GM23248 (cell line): ENCODE results near the gene NUDT4. TPM values are rescaled to one million over a fixed set of nuclear protein-coding genes. Genes with fewer than 3 reads are reported as not detected.
"Not testable (repeated sequence)": the region's sequence is repeated elsewhere in the genome, so short reads cannot be mapped to it uniquely, and the experiment has no call there.

Experiments used
- DNase-seq: peaks from one replicate; pipeline ENCODE4 v3.0.0-alpha.2; 2015
- H2AFZ ChIP-seq: fragments of 200-600 bp; sonication (generic); 2 replicates; pipeline ENCODE4 v1.6.1; 2016; ENCODE audit warnings: antibody characterized with exemption
- H3F3A ChIP-seq: fragments of 200-600 bp; sonication (generic); 2 replicates; pipeline ENCODE4 v1.6.1; 2016; ENCODE audit warnings: mild to moderate bottlenecking, antibody characterized with exemption, mixed run types; ENCODE audit not compliant: insufficient read depth
- H3K27ac ChIP-seq: fragments of 200-600 bp; sonication (generic); 2 replicates; pipeline ENCODE4 v1.5.1; 2016; ENCODE audit warnings: mild to moderate bottlenecking
- H3K27me3 ChIP-seq: fragments of 200-600 bp; sonication (generic); replicated peaks from 2 replicates; pipeline ENCODE4 v1.6.1; 2016; ENCODE audit warnings: mild to moderate bottlenecking; ENCODE audit not compliant: insufficient read depth
- H3K36me3 ChIP-seq: fragments of 200-600 bp; sonication (generic); 2 replicates; pipeline ENCODE4 v1.6.1; 2016; ENCODE audit warnings: low read depth, mild to moderate bottlenecking
- H3K4me1 ChIP-seq: fragments of 200-600 bp; sonication (generic); 2 replicates; pipeline ENCODE4 v1.6.1; 2016; ENCODE audit warnings: mild to moderate bottlenecking; ENCODE audit not compliant: insufficient read depth
- H3K4me2 ChIP-seq: fragments of 200-600 bp; sonication (generic); one replicate; pipeline ENCODE4 v1.6.1; 2016; ENCODE audit warnings: mild to moderate bottlenecking; ENCODE audit not compliant: unreplicated experiment
- H3K4me3 ChIP-seq: fragments of 200-600 bp; sonication (generic); 2 replicates; pipeline ENCODE4 v1.5.1; 2016; ENCODE audit warnings: mild to moderate bottlenecking
- H3K79me2 ChIP-seq: fragments of 200-600 bp; sonication (generic); 2 replicates; pipeline ENCODE4 v1.6.1; 2016; ENCODE audit warnings: mild to moderate bottlenecking; ENCODE audit not compliant: insufficient read depth
- H3K9ac ChIP-seq: fragments of 200-600 bp; sonication (generic); 2 replicates; pipeline ENCODE4 v1.6.1; 2016; ENCODE audit warnings: mild to moderate bottlenecking
- H3K9me2 ChIP-seq: fragments of 200-600 bp; sonication (generic); 2 replicates; pipeline ENCODE4 v1.6.1; 2016; ENCODE audit warnings: mixed run types, mild to moderate bottlenecking, moderate library complexity; ENCODE audit not compliant: insufficient read depth
- H3K9me3 ChIP-seq: fragments of 200-600 bp; sonication (generic); one replicate; pipeline ENCODE4 v1.6.1; 2017; ENCODE audit warnings: low read depth
- H4K20me1 ChIP-seq: fragments of 200-600 bp; sonication (generic); 2 replicates; pipeline ENCODE4 v1.6.0; 2016; ENCODE audit not compliant: insufficient read depth
- EZH2 ChIP-seq: fragments of 200-600 bp; sonication (generic); IDR thresholded peaks from 2 replicates; pipeline ENCODE4 v1.6.1; 2018; ENCODE audit warnings: antibody characterized with exemption, mild to moderate bottlenecking; ENCODE audit not compliant: insufficient read depth, poor library complexity, severe bottlenecking
- EZH2phosphoT487 ChIP-seq: fragments of 200-600 bp; sonication (generic); IDR thresholded peaks from 2 replicates; pipeline ENCODE4 v1.6.1; 2018; ENCODE audit warnings: antibody characterized with exemption, moderate library complexity, mild to moderate bottlenecking, low read depth; ENCODE audit not compliant: insufficient read depth
- WGBS, 2 experiments: methylation state at CpG; one replicate each; pipeline ENCODE4 v1.1.6; 2015 to 2017; ENCODE audit warnings: low lambda C conversion rate in 2 of 2, low coverage in 1 of 2; ENCODE audit errors: missing lambda C conversion rate in 2 of 2; 5-methylcytosine and 5-hydroxymethylcytosine counted together
- in situ Hi-C: fragments of 300-500 bp; cut with MboI; formaldehyde crosslinking; loops from 2 replicates; pipeline ENCODE4 v1.15.0; 2020
- polyA plus RNA-seq: library from polyadenylated mRNA; unstranded; fragments of >200 nt; fragmentation: Nextera tagmentation; extraction: Ambion mirVana; gene quantifications from 2 replicates; pipeline ENCODE4 v1.2.1, GENCODE V29; 2016
- total RNA-seq: library from RNA; depleted of rRNA; stranded (reverse); fragments of >200 nt; shearing (Covaris generic); gene quantifications from 2 replicates; pipeline ENCODE4 v1.2.3, GENCODE V29; 2014

Gene NUDT4
- total and polyA plus RNA-seq, 2 experiments from 2014 or later, result 37.2 to 47.8 TPM

- Histone ChIP-seq H3K79me2 (peaks cover 38% of the 10 kb centered on the region), H3K4me3 (no peak overlapping the region), H3F3A (peaks cover 67% of the 10 kb centered on the region), H3K9me3 (no peaks in the 10 kb centered on the region), H3K4me2 (no peak overlapping the region), H3K9ac (no peak overlapping the region), H3K9me2 (no peaks in the 10 kb centered on the region), H3K27ac (no peak overlapping the region), H2AFZ (no peak overlapping the region), H4K20me1 (no peaks in the 10 kb centered on the region), H3K36me3 (peaks cover 20% of the 10 kb centered on the region; the same call in 1 of the 2 replicates), H3K27me3 (no peaks in the 10 kb centered on the region), H3K4me1 (peaks cover 22% of the 10 kb centered on the region)
- TF ChIP-seq EZH2phosphoT487 (no peak), EZH2 (no peak)
- 92 to 94% methylated on average over 6 of the region's 6 CpGs for WGBS, 2 experiments
- in situ Hi-C loops, result no loop called here
- no peak for DNase-seq
These were observed 27.5 kb downstream of the NUDT4 start for GRCh38 chr12:93404961-93405849.

GRCh38 chr12:93407054-93407962 is 29.6 kb downstream of the NUDT4 start:
- no peak overlapping the region for H3K9ac ChIP-seq
- no peaks in the 10 kb centered on the region for H3K27me3 ChIP-seq
- H3K27ac ChIP-seq, result no peak overlapping the region
- no peaks in the 10 kb centered on the region for H3K9me3 ChIP-seq
- H3K9me2 ChIP-seq, result no peaks in the 10 kb centered on the region
- peaks cover 24% of the 10 kb centered on the region; the same call in 1 of the 2 replicates for H3K36me3 ChIP-seq
- peaks cover 74% of the 10 kb centered on the region for H3F3A ChIP-seq
- H3K4me3 ChIP-seq, result no peak overlapping the region
- in situ Hi-C loops, result no loop called here
- no peak for DNase-seq
- H4K20me1 ChIP-seq, result no peaks in the 10 kb centered on the region
- 78 to 84% methylated on average over 6 of the region's 6 CpGs for WGBS, 2 experiments
- peaks cover 31% of the 10 kb centered on the region for H3K4me1 ChIP-seq
- no peak overlapping the region for H2AFZ ChIP-seq
- TF ChIP-seq EZH2phosphoT487 (no peak), EZH2 (no peak)
- H3K79me2 ChIP-seq, result peaks cover 59% of the 10 kb centered on the region
- no peak overlapping the region for H3K4me2 ChIP-seq

GRCh38 chr12:93407963-93408283 is 30.2 kb downstream of the NUDT4 start:
- TF ChIP-seq EZH2 (no peak), EZH2phosphoT487 (no peak)
- Histone ChIP-seq H3F3A (peaks cover 71% of the 10 kb centered on the region), H3K36me3 (peaks cover 22% of the 10 kb centered on the region; the same call in 1 of the 2 replicates), H2AFZ (no peak overlapping the region), H3K9me3 (no peaks in the 10 kb centered on the region), H3K9ac (no peak overlapping the region), H3K27ac (no peak overlapping the region), H3K4me3 (no peak overlapping the region), H4K20me1 (no peaks in the 10 kb centered on the region), H3K79me2 (peaks cover 65% of the 10 kb centered on the region), H3K9me2 (no peaks in the 10 kb centered on the region), H3K27me3 (no peaks in the 10 kb centered on the region), H3K4me1 (peaks cover 31% of the 10 kb centered on the region), H3K4me2 (no peak overlapping the region)
- in situ Hi-C loops, result no loop called here
- no peak for DNase-seq
- WGBS, 2 experiments, result 94 to 96% methylated on average over 2 of the region's 2 CpGs

GRCh38 chr12:93408813-93409212 is 31.1 kb downstream of the NUDT4 start:
- H3K27ac ChIP-seq, result no peak overlapping the region; the same call in 1 of the 2 replicates

GRCh38 chr12:93409343-93410187 is 31.8 kb downstream of the NUDT4 start:
- in situ Hi-C loops, result not testable (repeated sequence)
- H3K36me3 ChIP-seq, result peaks cover 16% of the 10 kb centered on the region; the same call in 1 of the 2 replicates
- peaks cover 82% of the 10 kb centered on the region for H3K79me2 ChIP-seq

More at GRCh38 chr12:93408813-93409212, 31.1 kb downstream of the NUDT4 start:
- H3K4me2 ChIP-seq, result no peak overlapping the region
- DNase-seq, result no peak
- no peaks in the 10 kb centered on the region for H4K20me1 ChIP-seq
- no peaks in the 10 kb centered on the region for H3K9me2 ChIP-seq
- no peak overlapping the region for H2AFZ ChIP-seq
- in situ Hi-C loops, result no loop called here
- H3F3A ChIP-seq, result peaks cover 63% of the 10 kb centered on the region
- H3K4me3 ChIP-seq, result no peak overlapping the region
- no peaks in the 10 kb centered on the region for H3K27me3 ChIP-seq
- H3K36me3 ChIP-seq, result peaks cover 16% of the 10 kb centered on the region; the same call in 1 of the 2 replicates
- TF ChIP-seq EZH2phosphoT487 (no peak), EZH2 (no peak)
- peaks cover 31% of the 10 kb centered on the region for H3K4me1 ChIP-seq
- H3K9ac ChIP-seq, result no peak overlapping the region
- H3K79me2 ChIP-seq, result peaks cover 74% of the 10 kb centered on the region
- no peaks in the 10 kb centered on the region for H3K9me3 ChIP-seq

GRCh38 chr12:93411060-93411459 is 33.3 kb downstream of the NUDT4 start:
- H3K27ac ChIP-seq, in situ Hi-C loops: not testable (repeated sequence)
- peaks cover 89% of the 10 kb centered on the region for H3K79me2 ChIP-seq

More at GRCh38 chr12:93409343-93410187, 31.8 kb downstream of the NUDT4 start:
- H3K9me3 ChIP-seq, H4K20me1 ChIP-seq, H3K9me2 ChIP-seq, H3K9ac ChIP-seq, H3K4me2 ChIP-seq, H3K4me3 ChIP-seq, H3K27me3 ChIP-seq, H2AFZ ChIP-seq: not testable (repeated sequence)
- H3K4me1 ChIP-seq, result peaks cover 31% of the 10 kb centered on the region
- WGBS, 2 experiments, result 37 to 44% methylated on average over 4 of the region's 4 CpGs
- peaks cover 57% of the 10 kb centered on the region for H3F3A ChIP-seq
- peak; percentile 40 for DNase-seq
- peak overlapping the region; percentile 30 for H3K27ac ChIP-seq

More at GRCh38 chr12:93411060-93411459, 33.3 kb downstream of the NUDT4 start:
- not testable (repeated sequence) for H3K9me3 ChIP-seq, H2AFZ ChIP-seq, H4K20me1 ChIP-seq, H3K9ac ChIP-seq, H3K4me2 ChIP-seq, H3K4me3 ChIP-seq, H3K9me2 ChIP-seq, H3K27me3 ChIP-seq
- Histone ChIP-seq H3K36me3 (peaks cover 16% of the 10 kb centered on the region; the same call in 1 of the 2 replicates), H3F3A (peaks cover 60% of the 10 kb centered on the region), H3K4me1 (peaks cover 46% of the 10 kb centered on the region)
- peak; percentile 44 for DNase-seq
- 25 to 40% methylated on average over 6 of the region's 6 CpGs for WGBS, 2 experiments
